ENCODE data around the gene FADS6.
A peak's percentile ranks its signal among the peaks of the same experiment; 100 is the strongest.

Gene FADS6

GRCh38 chr17:74848656-74849399 lies 44.6 kb downstream of the FADS6 start:
- no peak for TF ChIP-seq ZFP3 (CRISPR knock-in tag; IDR thresholded peaks at IDR 0.05)
- no peak for TF ChIP-seq OSR1 (CRISPR knock-in tag; IDR thresholded peaks at IDR 0.05)
- ATAC-seq = no peak

- TF ChIP-seq, protein P1, sequence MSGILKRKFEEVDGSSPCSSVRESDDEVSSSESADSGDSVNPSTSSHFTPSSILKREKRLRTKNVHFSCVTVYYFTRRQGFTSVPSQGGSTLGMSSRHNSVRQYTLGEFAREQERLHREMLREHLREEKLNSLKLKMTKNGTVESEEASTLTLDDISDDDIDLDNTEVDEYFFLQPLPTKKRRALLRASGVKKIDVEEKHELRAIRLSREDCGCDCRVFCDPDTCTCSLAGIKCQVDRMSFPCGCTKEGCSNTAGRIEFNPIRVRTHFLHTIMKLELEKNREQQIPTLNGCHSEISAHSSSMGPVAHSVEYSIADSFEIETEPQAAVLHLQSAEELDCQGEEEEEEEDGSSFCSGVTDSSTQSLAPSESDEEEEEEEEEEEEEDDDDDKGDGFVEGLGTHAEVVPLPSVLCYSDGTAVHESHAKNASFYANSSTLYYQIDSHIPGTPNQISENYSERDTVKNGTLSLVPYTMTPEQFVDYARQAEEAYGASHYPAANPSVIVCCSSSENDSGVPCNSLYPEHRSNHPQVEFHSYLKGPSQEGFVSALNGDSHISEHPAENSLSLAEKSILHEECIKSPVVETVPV (CRISPR knock-in tag; IDR thresholded peaks at IDR 0.05) = no peak
- TF ChIP-seq CSDC2 (CRISPR knock-in tag; IDR thresholded peaks at IDR 0.05) (no peak), PPARA (CRISPR knock-in tag; IDR thresholded peaks at IDR 0.05; ENCODE audit: borderline replicate concordance) (no peak), TCF4 (CRISPR knock-in tag; IDR thresholded peaks at IDR 0.05; ENCODE audit: borderline replicate concordance) (no peak), ZNF70 (CRISPR knock-in tag; IDR thresholded peaks at IDR 0.05) (no peak), ARNTL (CRISPR knock-in tag; IDR thresholded peaks at IDR 0.05; ENCODE audit: borderline replicate concordance, low read depth) (no peak), ISL1 (CRISPR knock-in tag; IDR thresholded peaks at IDR 0.05) (no peak), OSR1 (CRISPR knock-in tag; IDR thresholded peaks at IDR 0.05) (no peak), BACH2 (CRISPR knock-in tag; IDR thresholded peaks at IDR 0.05; ENCODE audit: borderline replicate concordance) (no peak), ZFP3 (CRISPR knock-in tag; IDR thresholded peaks at IDR 0.05) (no peak), SNAI2 (CRISPR knock-in tag; IDR thresholded peaks at IDR 0.05) (no peak), GLIS3 (CRISPR knock-in tag; IDR thresholded peaks at IDR 0.05) (no peak)
- TF ChIP-seq, protein P2, sequence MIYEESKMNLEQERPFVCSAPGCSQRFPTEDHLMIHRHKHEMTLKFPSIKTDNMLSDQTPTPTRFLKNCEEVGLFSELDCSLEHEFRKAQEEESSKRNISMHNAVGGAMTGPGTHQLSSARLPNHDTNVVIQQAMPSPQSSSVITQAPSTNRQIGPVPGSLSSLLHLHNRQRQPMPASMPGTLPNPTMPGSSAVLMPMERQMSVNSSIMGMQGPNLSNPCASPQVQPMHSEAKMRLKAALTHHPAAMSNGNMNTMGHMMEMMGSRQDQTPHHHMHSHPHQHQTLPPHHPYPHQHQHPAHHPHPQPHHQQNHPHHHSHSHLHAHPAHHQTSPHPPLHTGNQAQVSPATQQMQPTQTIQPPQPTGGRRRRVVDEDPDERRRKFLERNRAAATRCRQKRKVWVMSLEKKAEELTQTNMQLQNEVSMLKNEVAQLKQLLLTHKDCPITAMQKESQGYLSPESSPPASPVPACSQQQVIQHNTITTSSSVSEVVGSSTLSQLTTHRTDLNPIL (CRISPR knock-in tag; IDR thresholded peaks at IDR 0.05; ENCODE audit: low read depth) = no peak
- TF ChIP-seq, protein P3, sequence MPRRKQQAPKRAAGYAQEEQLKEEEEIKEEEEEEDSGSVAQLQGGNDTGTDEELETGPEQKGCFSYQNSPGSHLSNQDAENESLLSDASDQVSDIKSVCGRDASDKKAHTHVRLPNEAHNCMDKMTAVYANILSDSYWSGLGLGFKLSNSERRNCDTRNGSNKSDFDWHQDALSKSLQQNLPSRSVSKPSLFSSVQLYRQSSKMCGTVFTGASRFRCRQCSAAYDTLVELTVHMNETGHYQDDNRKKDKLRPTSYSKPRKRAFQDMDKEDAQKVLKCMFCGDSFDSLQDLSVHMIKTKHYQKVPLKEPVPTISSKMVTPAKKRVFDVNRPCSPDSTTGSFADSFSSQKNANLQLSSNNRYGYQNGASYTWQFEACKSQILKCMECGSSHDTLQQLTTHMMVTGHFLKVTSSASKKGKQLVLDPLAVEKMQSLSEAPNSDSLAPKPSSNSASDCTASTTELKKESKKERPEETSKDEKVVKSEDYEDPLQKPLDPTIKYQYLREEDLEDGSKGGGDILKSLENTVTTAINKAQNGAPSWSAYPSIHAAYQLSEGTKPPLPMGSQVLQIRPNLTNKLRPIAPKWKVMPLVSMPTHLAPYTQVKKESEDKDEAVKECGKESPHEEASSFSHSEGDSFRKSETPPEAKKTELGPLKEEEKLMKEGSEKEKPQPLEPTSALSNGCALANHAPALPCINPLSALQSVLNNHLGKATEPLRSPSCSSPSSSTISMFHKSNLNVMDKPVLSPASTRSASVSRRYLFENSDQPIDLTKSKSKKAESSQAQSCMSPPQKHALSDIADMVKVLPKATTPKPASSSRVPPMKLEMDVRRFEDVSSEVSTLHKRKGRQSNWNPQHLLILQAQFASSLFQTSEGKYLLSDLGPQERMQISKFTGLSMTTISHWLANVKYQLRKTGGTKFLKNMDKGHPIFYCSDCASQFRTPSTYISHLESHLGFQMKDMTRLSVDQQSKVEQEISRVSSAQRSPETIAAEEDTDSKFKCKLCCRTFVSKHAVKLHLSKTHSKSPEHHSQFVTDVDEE (CRISPR knock-in tag; IDR thresholded peaks at IDR 0.05) = no peak
- ATAC-seq = no peak
Observed at GRCh38 chr17:74846621-74847020, 46.8 kb downstream of the FADS6 start.

- no peak for TF ChIP-seq RARB (CRISPR knock-in tag; IDR thresholded peaks at IDR 0.05)
- no peak for ATAC-seq
Observed at GRCh38 chr17:74843352-74843627, 50.1 kb downstream of the FADS6 start.

- TF ChIP-seq PATZ1 (CRISPR knock-in tag; IDR thresholded peaks at IDR 0.05; ENCODE audit: borderline replicate concordance) = peak; percentile 81; the same call in 1 of the 2 replicates
- TF ChIP-seq, protein P3 (CRISPR knock-in tag; IDR thresholded peaks at IDR 0.05) = no peak
- ATAC-seq = peak; percentile 88
Observed at GRCh38 chr17:74842599-74843351, 50.7 kb downstream of the FADS6 start.

Data from SK-N-SH treated with all-trans-retinoic acid at 6 μM for 48 hours (cell line).